ENCODE results near the gene GLG1. TPM values are rescaled to one million over a fixed set of nuclear protein-coding genes. Genes with fewer than 3 reads are reported as not detected.
A peak's percentile ranks its signal among the peaks of the same experiment; 100 is the strongest.
"Not testable (repeated sequence)": the region's sequence is repeated elsewhere in the genome, so short reads cannot be mapped to it uniquely, and the experiment has no call there.

The GLG1 gene
- total RNA-seq, 1 experiment from 2014 or later = 237 TPM

DNA sequence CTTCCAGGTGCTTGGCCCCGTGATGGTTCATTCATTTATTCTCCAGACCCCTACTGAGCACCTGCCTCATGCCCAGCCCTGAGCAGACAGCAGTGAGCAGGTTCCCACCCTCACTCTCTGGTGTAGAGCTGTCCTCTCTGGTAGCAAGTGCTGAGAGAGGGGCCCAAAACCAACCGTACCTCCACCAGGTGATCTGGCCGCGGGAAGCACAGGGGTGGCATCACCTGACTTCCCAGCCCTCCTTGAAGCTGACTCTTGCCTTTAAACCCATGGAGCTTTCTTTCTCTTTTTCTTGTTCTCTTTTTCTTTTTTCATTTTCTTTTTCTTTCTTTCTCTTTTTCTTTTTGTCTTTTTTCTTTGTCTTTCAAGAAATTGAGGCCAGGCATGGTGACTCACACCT lies 206.7 kb downstream of the GLG1 start:
- RAD21 ChIA-PET (ENCODE audit: low non-redundant PET in 1 of 2, low total read pairs in 2 of 2, uncharacterized antibody in 2 of 2, unreplicated experiment in 2 of 2); POLR2A ChIA-PET; CTCF ChIA-PET; ATAC-seq; H3K9ac ChIP-seq (ENCODE audit: low read length); intact Hi-C loops (cut with micrococcal nuclease); H4K20me1 ChIP-seq (ENCODE audit: insufficient read depth); H3K27me3 ChIP-seq (ENCODE audit: insufficient read depth, low read length); H3K4me2 ChIP-seq (ENCODE audit: low read length); H3K79me2 ChIP-seq (ENCODE audit: insufficient read depth, low read length); H3K27ac ChIP-seq (ENCODE audit: low read depth, low read length); H3K4me3 ChIP-seq (replicated peaks in 1 of 2; ENCODE audit: low read depth in 1 of 2, low read length in 2 of 2); H2AFZ ChIP-seq (ENCODE audit: low read depth, low read length, poor library complexity, severe bottlenecking); DNase-seq (ENCODE audit: low read depth, low spot score); H3K36me3 ChIP-seq (ENCODE audit: control insufficient read depth in 1 of 2, insufficient read depth in 2 of 2, low read length in 2 of 2); BruUV-seq (replicated peaks); H3K4me1 ChIP-seq (ENCODE audit: control insufficient read depth in 1 of 2, insufficient read depth in 2 of 2, low read length in 2 of 2); H3K9me3 ChIP-seq (ENCODE audit: control insufficient read depth in 1 of 2, insufficient read depth in 1 of 2, low read depth in 1 of 2, low read length in 2 of 2); H3K9me2 ChIP-seq (ENCODE audit: insufficient read depth): not testable (repeated sequence)

- H3K9me3 ChIP-seq (ENCODE audit: control insufficient read depth in 1 of 2, insufficient read depth in 1 of 2, low read depth in 1 of 2, low read length in 2 of 2); H4K20me1 ChIP-seq (ENCODE audit: insufficient read depth); RAD21 ChIA-PET (ENCODE audit: low non-redundant PET in 1 of 2, low total read pairs in 2 of 2, uncharacterized antibody in 2 of 2, unreplicated experiment in 2 of 2); H3K79me2 ChIP-seq (ENCODE audit: insufficient read depth, low read length); CTCF ChIA-PET; H3K9ac ChIP-seq (ENCODE audit: low read length); H3K27me3 ChIP-seq (ENCODE audit: insufficient read depth, low read length); POLR2A ChIA-PET; H3K27ac ChIP-seq (ENCODE audit: low read depth, low read length); DNase-seq (ENCODE audit: low read depth, low spot score); H2AFZ ChIP-seq (ENCODE audit: low read depth, low read length, poor library complexity, severe bottlenecking); H3K9me2 ChIP-seq (ENCODE audit: insufficient read depth); H3K4me2 ChIP-seq (ENCODE audit: low read length); BruUV-seq (replicated peaks); H3K4me3 ChIP-seq (replicated peaks in 1 of 2; ENCODE audit: low read depth in 1 of 2, low read length in 2 of 2); H3K36me3 ChIP-seq (ENCODE audit: control insufficient read depth in 1 of 2, insufficient read depth in 2 of 2, low read length in 2 of 2); H3K4me1 ChIP-seq (ENCODE audit: control insufficient read depth in 1 of 2, insufficient read depth in 2 of 2, low read length in 2 of 2); intact Hi-C loops (cut with micrococcal nuclease): not testable (repeated sequence)
- peak; percentile 33 for ATAC-seq
Observed at GRCh38 chr16:74398212-74398895, 208.6 kb downstream of the GLG1 start.

Other genes with a start within 250 kb of the GLG1 start
- gene NPIPB15, start 230.8 kb downstream of the GLG1 start, total RNA-seq (2021; ENCODE audit: unreplicated experiment) = 3.6 TPM
- 2.1 TPM for gene CLEC18B, start 185.6 kb downstream of the GLG1 start, total RNA-seq (2021; ENCODE audit: unreplicated experiment)
- gene RFWD3, start 59.8 kb upstream of the GLG1 start, total RNA-seq (2021; ENCODE audit: unreplicated experiment) = 83.6 TPM
- gene MLKL, start 93.7 kb upstream of the GLG1 start, total RNA-seq (2021; ENCODE audit: unreplicated experiment) = 8.3 TPM
- 11.1 TPM for gene FA2H, start 167.7 kb upstream of the GLG1 start, total RNA-seq (2021; ENCODE audit: unreplicated experiment)